HepG2 (cell line): ENCODE results near the gene DNAJB11. TPM values are rescaled to one million over a fixed set of nuclear protein-coding genes. Genes with fewer than 3 reads are reported as not detected.

ENCODE experiments used
- AKNA ChIP-seq: sonication (generic); formaldehyde crosslinking; IDR thresholded peaks from 2 replicates; pipeline ENCODE4 v1.4.0; 2020; ENCODE audit warnings: missing genetic modification reagents, borderline replicate concordance
- BRCA1 ChIP-seq: sonication (generic); formaldehyde crosslinking; IDR thresholded peaks from 2 replicates; pipeline ENCODE4 v1.4.0; 2020; ENCODE audit warnings: missing genetic modification reagents
- E2F1 ChIP-seq: sonication (generic); formaldehyde crosslinking; IDR thresholded peaks from 2 replicates; pipeline ENCODE4 v1.5.0; 2020; ENCODE audit warnings: missing genetic modification reagents
- HMGXB3 ChIP-seq: sonication (generic); formaldehyde crosslinking; IDR thresholded peaks from 2 replicates; pipeline ENCODE4 v1.4.0; 2020; ENCODE audit warnings: missing genetic modification reagents, borderline replicate concordance
- HNRNPK ChIP-seq: fragments of 200-400 bp; formaldehyde crosslinking; IDR thresholded peaks from 2 replicates; pipeline ENCODE4 v1.6.1; 2018; ENCODE audit warnings: low read length, low read depth, moderate library complexity, mild to moderate bottlenecking; ENCODE audit not compliant: poor library complexity, severe bottlenecking
- POLR2AphosphoS5 ChIP-seq: IDR thresholded peaks from 2 replicates; pipeline ENCODE4 v1.6.1; 2012; ENCODE audit warnings: low read depth, low read length
- RBM22 ChIP-seq: fragments of 200-400 bp; formaldehyde crosslinking; optimal IDR thresholded peaks from 2 replicates; pipeline ENCODE3; 2017; ENCODE audit warnings: mild to moderate bottlenecking, low read length, moderate library complexity
- SSRP1 ChIP-seq: IDR thresholded peaks from 2 replicates; pipeline ENCODE4 v1.6.1; 2016; ENCODE audit warnings: control low read depth
- TBP ChIP-seq: sonication (generic); formaldehyde crosslinking; IDR thresholded peaks from 2 replicates; pipeline ENCODE4 v1.5.0; 2020; ENCODE audit warnings: missing genetic modification reagents
- ZBTB2 ChIP-seq: sonication (generic); formaldehyde crosslinking; IDR thresholded peaks from 2 replicates; pipeline ENCODE4 v1.8.0; 2022; ENCODE audit warnings: low read depth, missing genetic modification reagents
- ZC3H4 ChIP-seq: sonication (generic); formaldehyde crosslinking; IDR thresholded peaks from 2 replicates; pipeline ENCODE4 v1.4.0; 2020; ENCODE audit warnings: missing genetic modification reagents, borderline replicate concordance
- ZNF33A ChIP-seq: sonication (generic); formaldehyde crosslinking; IDR thresholded peaks from 2 replicates; pipeline ENCODE4 v1.5.1; 2020; ENCODE audit warnings: missing genetic modification reagents, mild to moderate bottlenecking, moderate library complexity, borderline replicate concordance
- ZNF512B ChIP-seq: sonication (generic); formaldehyde crosslinking; IDR thresholded peaks from 2 replicates; pipeline ENCODE4 v1.5.1; 2020; ENCODE audit warnings: missing genetic modification reagents, mild to moderate bottlenecking, borderline replicate concordance
- ZNF792 ChIP-seq: IDR thresholded peaks from 2 replicates; pipeline ENCODE4 v1.6.1; 2016
- polyA plus RNA-seq, 8 experiments: library from polyadenylated mRNA; depleted of rRNA in 3 of 8; stranded (reverse) in 7 of 8; unstranded in 1 of 8; fragments of >200 nt; fragmentation: Illumina TruSeq in 4 of 8; extraction: Trizol in 4 of 8; gene quantifications; 2 replicates each; pipeline versions ENCODE4 v1.2.1 to v1.2.3, GENCODE V29; 2011 to 2016; ENCODE audit warnings: low read depth in 4 of 8, missing spikeins in 1 of 8, mixed read lengths in 1 of 8; ENCODE audit not compliant: insufficient read depth in 1 of 8
- total RNA-seq, 5 experiments: library from RNA; depleted of rRNA; stranded (reverse); fragments of >200 nt; fragmentation: Illumina TruSeq; extraction: Trizol; gene quantifications; 2 replicates each; pipeline ENCODE4 v1.2.3, GENCODE V29; 2016; ENCODE audit warnings: low read depth in 1 of 5

Gene DNAJB11
- total and polyA plus RNA-seq, 2 of the 13 experiments (the other 11 are each of a cell fraction or from before 2014, with no cell fraction given), result 41.0 to 132 TPM

- TF ChIP-seq AKNA (no peak), TBP (CRISPR knock-in tag) (0 out of 2 replicates have a peak, but pooled peaks have one; percentile 5), ZNF512B (no peak), ZBTB2 (CRISPR knock-in tag) (peak; percentile 2; the same call in 1 of the 2 replicates), ZC3H4 (CRISPR knock-in tag) (peak; percentile 71), POLR2AphosphoS5 (peak; percentile 4), RBM22 (peak; percentile 95), E2F1 (CRISPR knock-in tag) (0 out of 2 replicates have a peak, but pooled peaks have one; percentile 11), ZNF792 (CRISPR knock-in tag) (no peak), ZNF33A (CRISPR knock-in tag) (no peak), HNRNPK (peak; percentile 44), BRCA1 (CRISPR knock-in tag) (no peak), HMGXB3 (CRISPR knock-in tag) (0 out of 2 replicates have a peak, but pooled peaks have one; percentile 2), SSRP1 (CRISPR knock-in tag) (peak; percentile 93)
Measured at GRCh38 chr3:186613637-186614265, 43.2 kb downstream of the DNAJB11 start (continued).
